Activated T-cell treated with anti-CD3 and anti-CD28 coated beads, Interleukin-2, amount 50 U/mL, for 24 hours (primary cell): ENCODE measurements around the gene PDK2.

Experiments used
- DNase-seq: peaks from one replicate; pipeline ENCODE4 v3.0.0-alpha.2; 2020
- H3K27ac Mint-ChIP-seq: 2 replicates; pipeline ENCODE4 v1.8.0; 2020; ENCODE audit warnings: mild to moderate bottlenecking, mixed read lengths
- H3K27me3 Mint-ChIP-seq: 2 replicates; pipeline ENCODE4 v1.8.0; 2020; ENCODE audit warnings: mixed read lengths
- H3K36me3 Mint-ChIP-seq: 2 replicates; pipeline ENCODE4 v1.8.0; 2020; ENCODE audit warnings: low read depth, mixed read lengths
- H3K4me1 Mint-ChIP-seq: 2 replicates; pipeline ENCODE4 v1.8.0; 2020; ENCODE audit warnings: low read depth, mixed read lengths
- H3K4me3 Mint-ChIP-seq: 2 replicates; pipeline ENCODE4 v1.8.0; 2020; ENCODE audit warnings: mild to moderate bottlenecking, moderate library complexity, mixed read lengths
- H3K9me3 Mint-ChIP-seq: 2 replicates; pipeline ENCODE4 v1.8.0; 2020; ENCODE audit warnings: mixed read lengths

Gene PDK2

DNA sequence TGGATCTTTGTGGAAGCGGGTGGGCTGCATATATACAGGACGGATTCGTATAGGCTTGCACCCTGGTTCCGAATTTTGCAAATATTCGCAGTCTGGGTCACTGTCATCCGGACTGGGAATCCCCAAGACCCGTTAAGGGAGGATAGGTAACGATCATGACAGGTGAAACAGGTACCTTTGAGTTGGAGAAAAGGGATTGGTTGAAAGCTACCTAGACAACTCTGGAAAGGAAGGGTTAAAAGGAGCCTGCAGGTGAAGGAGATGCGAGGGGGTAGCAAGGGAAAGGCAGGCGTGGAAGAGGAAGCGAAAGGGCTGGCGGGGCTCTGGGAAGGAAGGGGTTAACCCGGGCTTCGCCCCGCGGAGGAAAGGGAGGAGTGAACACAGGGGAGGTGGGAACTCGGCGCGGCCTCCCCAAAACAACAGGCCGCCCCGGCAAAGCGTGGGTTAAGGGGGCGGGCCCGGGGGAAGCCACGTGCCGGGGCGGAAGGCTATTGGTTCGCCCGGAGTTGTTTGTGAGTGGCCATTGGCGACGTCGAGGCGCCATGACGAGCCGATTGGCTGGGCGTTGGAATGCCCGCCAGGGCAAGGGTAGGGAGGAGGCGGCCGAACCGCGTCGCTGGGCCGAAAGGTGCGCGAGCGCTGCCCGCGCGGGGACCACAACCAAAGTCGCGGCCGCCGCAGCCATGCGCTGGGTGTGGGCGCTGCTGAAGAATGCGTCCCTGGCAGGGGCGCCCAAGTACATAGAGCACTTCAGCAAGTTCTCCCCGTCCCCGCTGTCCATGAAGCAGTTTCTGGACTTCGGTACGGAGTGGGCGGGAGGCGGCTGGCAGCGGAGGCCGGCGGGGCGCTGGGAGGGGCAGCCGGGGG is at the start of gene PDK2:
PDK2 (plus strand) TSS at position 599 of the 867 bp plus-strand sequence; CDS start at position 684, 85 bp downstream.
- H3K27ac Mint-ChIP-seq: peak within 1 kb of the TSS; percentile 87
- H3K4me1 Mint-ChIP-seq: peaks cover 32% of the 10 kb centered on the region
- peak within 1 kb of the TSS; percentile 86 for H3K4me3 Mint-ChIP-seq
- H3K9me3 Mint-ChIP-seq: no peaks in the 10 kb centered on the region
- DNase-seq: peak; percentile 96
- peaks cover 14% of the 10 kb centered on the region for H3K36me3 Mint-ChIP-seq
- no peaks in the 10 kb centered on the region for H3K27me3 Mint-ChIP-seq

DNA sequence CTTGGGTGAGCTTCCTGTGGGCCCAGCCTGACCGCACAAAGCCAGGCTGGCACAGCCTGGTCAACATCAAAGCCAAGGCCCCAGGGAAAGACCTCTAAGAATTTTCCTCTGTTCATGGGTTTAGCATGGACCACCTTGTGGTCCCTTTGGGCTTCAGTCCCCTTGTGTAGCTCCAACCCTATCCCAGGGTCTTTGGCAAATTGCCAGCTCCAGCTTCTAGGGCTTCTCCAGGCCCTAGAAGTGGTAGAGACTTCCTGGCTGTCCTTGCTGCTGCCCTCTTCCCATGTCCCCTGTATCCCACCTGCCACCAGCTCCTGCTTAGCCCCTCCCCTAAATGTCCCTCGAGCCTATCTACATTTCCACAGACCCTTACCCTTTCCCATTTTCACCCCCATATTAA is 49.0 kb upstream of the PDK2 start:
- Mint-ChIP-seq H3K36me3 (no peaks in the 10 kb centered on the region), H3K4me1 (peaks cover 24% of the 10 kb centered on the region), H3K27me3 (peaks cover 5% of the 10 kb centered on the region), H3K27ac (no peak overlapping the region), H3K9me3 (no peaks in the 10 kb centered on the region), H3K4me3 (no peak overlapping the region)
- no peak for DNase-seq

DNA sequence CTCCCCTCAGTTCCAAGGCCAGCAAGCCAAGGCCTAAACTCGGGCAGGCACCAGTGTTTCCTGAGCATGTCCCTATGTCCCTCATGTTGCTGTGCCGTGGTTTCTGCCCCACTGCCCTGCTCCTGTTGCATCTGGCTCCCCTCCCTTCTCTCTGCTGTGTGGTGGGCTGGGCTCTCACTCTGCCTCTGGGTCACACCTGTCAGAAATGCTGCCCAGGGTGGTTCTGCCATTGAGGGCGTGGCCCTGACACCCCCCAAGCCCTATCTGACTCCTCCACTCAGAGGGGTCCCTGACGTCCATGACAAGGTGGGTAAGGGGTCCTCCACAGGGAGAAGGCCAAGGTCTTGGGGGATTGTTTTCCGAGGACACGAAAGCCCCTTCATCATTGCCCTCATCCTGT is 48.5 kb upstream of the PDK2 start:
- Mint-ChIP-seq H3K27me3 (peaks cover 5% of the 10 kb centered on the region), H3K9me3 (no peaks in the 10 kb centered on the region), H3K4me1 (peaks cover 29% of the 10 kb centered on the region), H3K27ac (no peak overlapping the region), H3K4me3 (no peak overlapping the region), H3K36me3 (no peaks in the 10 kb centered on the region)
- DNase-seq: no peak

DNA sequence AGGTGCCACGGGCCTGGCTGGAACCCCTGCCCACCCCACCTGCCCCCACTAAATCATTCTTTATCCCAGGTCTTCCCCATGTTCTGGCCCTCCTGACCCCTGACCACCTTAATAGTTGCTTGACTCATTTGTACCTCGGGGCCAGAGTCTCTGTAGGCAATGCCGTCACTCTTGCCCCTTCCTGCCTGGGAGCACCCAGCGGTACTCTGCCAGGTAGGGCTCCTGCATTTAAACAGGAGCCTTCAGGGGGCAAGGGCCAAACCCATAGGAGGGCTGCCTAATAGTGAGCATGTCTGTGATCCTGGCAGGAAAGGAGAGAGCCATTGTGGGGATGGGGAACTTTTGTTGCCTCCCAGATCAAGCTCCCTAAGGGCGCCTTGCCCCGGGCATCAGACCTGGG is 48.1 kb upstream of the PDK2 start:
- no peak for DNase-seq
- H3K27ac Mint-ChIP-seq: peak overlapping the region; percentile 11
- peaks cover 33% of the 10 kb centered on the region for H3K4me1 Mint-ChIP-seq
- H3K4me3 Mint-ChIP-seq: no peak overlapping the region
- no peaks in the 10 kb centered on the region for H3K36me3 Mint-ChIP-seq
- peaks cover 5% of the 10 kb centered on the region for H3K27me3 Mint-ChIP-seq
- H3K9me3 Mint-ChIP-seq: no peaks in the 10 kb centered on the region

DNA sequence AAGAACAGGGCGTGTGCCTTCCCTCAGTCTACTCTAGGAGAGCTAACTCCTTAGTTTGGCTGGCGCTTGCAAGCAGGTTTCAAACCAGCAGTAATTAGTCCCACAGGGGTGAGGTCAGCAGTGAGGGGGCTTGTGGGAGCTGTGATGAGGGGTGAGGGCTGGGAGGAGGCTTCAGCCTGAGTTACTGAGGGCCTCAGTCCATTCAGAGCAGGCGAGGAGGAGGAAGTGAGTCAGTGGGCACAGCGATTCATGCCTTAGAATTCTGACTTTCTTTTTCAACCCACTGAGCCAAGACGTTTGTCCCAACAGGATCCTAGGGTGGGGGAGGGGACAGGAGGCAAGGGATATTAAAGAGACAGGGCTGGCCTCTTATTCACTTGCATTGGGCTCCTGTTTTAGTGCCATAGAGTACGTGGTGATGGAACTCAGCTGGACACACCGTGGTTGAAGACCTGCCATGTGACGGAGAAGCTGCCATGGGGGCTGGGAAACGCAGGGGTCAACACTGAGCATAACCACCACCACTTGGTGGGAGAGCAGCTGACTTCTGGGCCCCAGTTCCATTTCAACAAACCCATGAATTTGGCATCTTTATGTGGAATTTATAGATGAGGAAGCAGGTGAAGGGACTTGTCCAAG is 47.5 kb upstream of the PDK2 start:
- peak overlapping the region; percentile 11 for H3K27ac Mint-ChIP-seq
- peaks cover 37% of the 10 kb centered on the region for H3K4me1 Mint-ChIP-seq
- no peaks in the 10 kb centered on the region for H3K9me3 Mint-ChIP-seq
- DNase-seq: no peak
- peaks cover 5% of the 10 kb centered on the region for H3K27me3 Mint-ChIP-seq
- H3K4me3 Mint-ChIP-seq: no peak overlapping the region
- no peaks in the 10 kb centered on the region for H3K36me3 Mint-ChIP-seq

DNA sequence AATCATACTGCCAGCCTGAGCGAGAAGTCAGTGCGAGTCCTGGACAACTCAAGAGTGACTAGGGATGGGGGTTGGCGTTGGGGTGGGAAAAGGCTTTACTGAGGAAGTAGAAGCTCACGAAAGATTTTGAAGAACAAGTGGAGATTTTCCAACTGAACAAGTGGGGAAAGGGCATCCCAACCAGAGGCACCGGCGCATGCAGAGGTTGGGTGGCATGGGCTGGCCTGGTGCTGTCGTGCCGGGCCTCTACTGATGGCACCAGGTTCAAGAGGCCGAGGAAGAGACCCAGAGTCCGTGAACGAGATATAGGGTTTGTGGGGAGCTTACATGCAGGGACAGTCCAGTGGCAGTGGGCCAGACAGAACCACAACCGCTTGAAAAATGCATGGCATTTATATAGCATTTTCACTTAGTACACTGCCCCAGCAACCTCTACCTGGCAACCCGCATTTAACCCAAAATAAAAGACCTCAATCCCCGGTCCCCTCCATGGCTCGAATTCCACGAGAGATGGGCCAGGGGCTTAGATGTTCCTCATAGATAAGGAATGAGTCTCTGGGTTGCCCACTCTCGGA is 46.9 kb upstream of the PDK2 start:
- Mint-ChIP-seq H3K9me3 (no peaks in the 10 kb centered on the region), H3K4me1 (peaks cover 39% of the 10 kb centered on the region), H3K36me3 (no peaks in the 10 kb centered on the region), H3K4me3 (no peak overlapping the region), H3K27ac (no peak overlapping the region), H3K27me3 (peaks cover 7% of the 10 kb centered on the region)
- no peak for DNase-seq

DNA sequence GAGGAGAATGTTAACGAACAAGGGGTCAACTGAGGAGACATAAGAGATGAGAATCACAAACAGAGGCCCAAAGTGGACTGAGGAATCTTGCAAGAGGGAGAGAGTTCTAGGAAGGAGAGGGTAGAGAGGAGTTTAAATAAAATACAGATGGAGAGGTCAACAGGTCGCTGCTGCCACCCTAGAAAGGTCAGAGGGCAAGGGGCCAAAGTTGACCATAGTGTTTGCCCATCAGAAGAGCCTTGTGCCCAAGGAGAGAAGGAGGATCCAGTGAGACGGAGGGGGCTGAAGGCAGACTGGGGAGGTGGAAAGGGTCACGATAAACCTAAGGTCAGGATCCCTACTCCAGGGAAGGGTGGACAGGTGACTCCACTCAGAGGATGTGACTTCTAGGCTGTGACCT is 46.2 kb upstream of the PDK2 start:
- Mint-ChIP-seq H3K36me3 (no peaks in the 10 kb centered on the region), H3K4me3 (no peak overlapping the region), H3K4me1 (peaks cover 39% of the 10 kb centered on the region), H3K27ac (no peak overlapping the region), H3K9me3 (no peaks in the 10 kb centered on the region), H3K27me3 (peaks cover 5% of the 10 kb centered on the region)
- no peak for DNase-seq

DNA sequence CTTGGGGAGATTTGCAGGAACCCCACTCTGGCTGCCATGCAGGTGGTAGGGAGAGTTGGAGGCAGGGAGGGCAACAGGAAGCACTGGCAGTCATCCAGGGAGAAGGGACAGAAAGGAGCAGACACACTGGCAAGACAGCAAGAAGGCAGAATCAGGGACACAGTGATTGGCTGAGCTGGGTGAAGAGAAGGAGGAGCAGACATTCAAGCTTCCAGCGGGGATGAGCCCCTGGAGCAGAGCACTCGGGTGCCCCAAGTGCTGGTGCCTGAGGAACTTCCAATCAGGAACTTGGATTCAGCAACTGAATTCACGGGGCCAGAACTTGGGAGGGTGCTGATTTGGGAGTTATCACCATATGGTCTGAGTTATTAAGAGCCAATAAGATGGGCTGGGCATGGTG is 45.5 kb upstream of the PDK2 start:
- Mint-ChIP-seq H3K36me3 (no peaks in the 10 kb centered on the region), H3K9me3 (no peaks in the 10 kb centered on the region), H3K27ac (no peak overlapping the region), H3K4me1 (peaks cover 39% of the 10 kb centered on the region), H3K4me3 (no peak overlapping the region), H3K27me3 (peaks cover 2% of the 10 kb centered on the region)
- DNase-seq: no peak

DNA sequence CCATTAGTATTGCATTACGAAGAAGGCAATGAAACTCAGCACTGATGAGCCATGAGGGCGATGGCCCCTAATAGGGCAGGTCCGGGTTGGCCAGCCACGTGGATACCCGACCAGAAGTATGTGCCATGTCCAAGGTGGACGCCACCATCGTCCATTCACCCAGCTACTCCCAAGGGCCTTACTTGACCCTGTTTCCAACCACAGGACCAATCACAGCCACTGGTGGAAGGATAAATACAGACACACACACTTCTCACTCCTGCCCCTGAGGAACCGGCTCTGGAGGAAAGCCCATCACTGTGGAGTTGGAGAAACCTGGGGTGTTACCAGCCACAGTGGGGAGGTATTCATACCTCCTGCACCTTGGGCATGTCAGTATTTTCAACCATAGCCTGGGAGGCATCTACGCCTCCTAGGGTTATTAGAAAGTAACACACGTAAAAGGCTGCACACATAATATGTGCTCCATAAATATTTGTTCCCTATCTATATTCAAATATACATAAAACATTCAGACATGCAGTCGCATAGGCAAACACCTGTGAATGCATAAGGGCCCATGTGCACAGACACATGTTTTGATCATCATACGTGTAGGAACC is 44.6 kb upstream of the PDK2 start:
- peak overlapping the region; percentile 18 for H3K4me3 Mint-ChIP-seq
- H3K4me1 Mint-ChIP-seq: peaks cover 46% of the 10 kb centered on the region
- no peaks in the 10 kb centered on the region for H3K36me3 Mint-ChIP-seq
- H3K9me3 Mint-ChIP-seq: no peaks in the 10 kb centered on the region
- no peak for DNase-seq
- peak overlapping the region; percentile 93 for H3K27ac Mint-ChIP-seq
- peaks cover 7% of the 10 kb centered on the region for H3K27me3 Mint-ChIP-seq

DNA sequence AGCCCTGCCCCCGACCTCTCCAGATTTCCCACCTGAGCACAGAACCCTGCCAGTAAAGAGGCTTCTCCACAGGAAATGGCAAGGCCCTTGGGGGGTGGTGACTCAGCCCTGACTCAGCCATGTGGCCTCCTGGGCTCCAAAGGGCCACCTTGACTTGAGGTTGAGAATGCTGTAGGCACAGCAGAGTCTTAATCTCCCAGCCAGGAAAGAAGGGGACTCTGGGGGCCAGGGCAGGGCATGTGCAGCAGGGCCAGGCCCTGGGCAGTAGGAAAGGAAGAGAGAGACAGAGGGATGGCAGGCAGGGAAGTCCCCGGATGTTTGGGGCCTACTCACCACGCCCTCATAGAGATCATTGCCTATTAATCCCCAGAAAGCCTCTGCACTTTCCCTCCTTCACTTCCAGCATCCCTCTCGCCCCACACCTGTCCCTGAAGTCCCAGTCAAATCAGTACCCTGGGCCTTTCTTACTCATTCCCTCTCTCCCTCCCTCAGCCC is 44.0 kb upstream of the PDK2 start:
- no peaks in the 10 kb centered on the region for H3K36me3 Mint-ChIP-seq
- H3K27ac Mint-ChIP-seq: peak overlapping the region; percentile 93
- peak overlapping the region; percentile 18 for H3K4me3 Mint-ChIP-seq
- peaks cover 48% of the 10 kb centered on the region for H3K4me1 Mint-ChIP-seq
- H3K27me3 Mint-ChIP-seq: peaks cover 7% of the 10 kb centered on the region
- no peaks in the 10 kb centered on the region for H3K9me3 Mint-ChIP-seq
- peak; percentile 77 for DNase-seq

DNA sequence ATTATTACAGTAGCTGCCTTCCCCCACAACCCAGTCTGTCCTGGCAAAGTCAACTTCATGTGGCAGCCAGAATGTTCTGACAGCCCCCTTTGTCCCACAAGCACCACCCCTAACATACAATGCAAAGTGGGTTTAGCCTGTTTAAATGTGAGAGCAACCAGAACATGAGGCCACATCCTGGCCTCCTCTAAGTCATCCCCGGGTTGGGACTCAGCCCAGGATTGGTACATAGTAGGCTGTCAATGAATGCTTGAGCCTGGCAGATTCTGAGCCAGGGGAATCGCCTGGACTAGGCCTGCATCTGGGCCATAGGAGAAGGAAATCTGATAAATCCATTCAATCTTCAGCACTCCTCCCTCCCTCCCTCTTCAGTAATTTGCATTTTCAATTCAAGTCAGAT is 43.5 kb upstream of the PDK2 start:
- peaks cover 2% of the 10 kb centered on the region for H3K36me3 Mint-ChIP-seq
- DNase-seq: no peak
- peak overlapping the region; percentile 93 for H3K27ac Mint-ChIP-seq
- peaks cover 7% of the 10 kb centered on the region for H3K27me3 Mint-ChIP-seq
- H3K9me3 Mint-ChIP-seq: no peaks in the 10 kb centered on the region
- no peak overlapping the region for H3K4me3 Mint-ChIP-seq
- peaks cover 51% of the 10 kb centered on the region for H3K4me1 Mint-ChIP-seq

DNA sequence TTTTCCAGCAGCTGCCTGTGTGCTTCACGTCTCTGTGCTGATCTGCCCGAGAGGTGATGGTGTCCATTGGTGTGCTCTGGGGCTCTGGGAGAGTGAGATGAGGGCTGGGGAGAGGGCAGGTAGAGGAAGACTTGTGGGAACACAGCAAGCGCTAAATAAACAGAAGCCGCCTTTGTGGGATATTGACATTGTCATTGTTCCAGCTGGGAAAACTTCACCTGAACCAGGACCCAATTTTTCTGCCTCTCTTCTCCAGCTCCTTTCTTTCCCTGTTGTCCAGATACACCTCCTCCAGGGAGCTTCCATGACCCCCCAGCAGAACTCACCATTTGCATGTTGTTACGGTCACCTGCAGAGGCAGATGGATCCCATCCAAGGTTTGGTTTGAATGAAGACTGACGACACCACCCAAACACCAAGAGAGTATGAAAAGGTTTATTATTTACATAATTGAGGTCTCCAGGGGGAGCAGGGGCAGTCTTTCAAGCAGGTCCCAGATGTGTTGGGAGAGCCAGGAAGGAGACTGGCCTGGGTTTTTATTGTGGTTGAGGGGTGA is 42.8 kb upstream of the PDK2 start:
- H3K27me3 Mint-ChIP-seq: peaks cover 7% of the 10 kb centered on the region
- H3K4me1 Mint-ChIP-seq: peaks cover 54% of the 10 kb centered on the region
- DNase-seq: no peak
- H3K36me3 Mint-ChIP-seq: peaks cover 3% of the 10 kb centered on the region
- H3K27ac Mint-ChIP-seq: no peak overlapping the region
- H3K4me3 Mint-ChIP-seq: no peak overlapping the region
- no peaks in the 10 kb centered on the region for H3K9me3 Mint-ChIP-seq

DNA sequence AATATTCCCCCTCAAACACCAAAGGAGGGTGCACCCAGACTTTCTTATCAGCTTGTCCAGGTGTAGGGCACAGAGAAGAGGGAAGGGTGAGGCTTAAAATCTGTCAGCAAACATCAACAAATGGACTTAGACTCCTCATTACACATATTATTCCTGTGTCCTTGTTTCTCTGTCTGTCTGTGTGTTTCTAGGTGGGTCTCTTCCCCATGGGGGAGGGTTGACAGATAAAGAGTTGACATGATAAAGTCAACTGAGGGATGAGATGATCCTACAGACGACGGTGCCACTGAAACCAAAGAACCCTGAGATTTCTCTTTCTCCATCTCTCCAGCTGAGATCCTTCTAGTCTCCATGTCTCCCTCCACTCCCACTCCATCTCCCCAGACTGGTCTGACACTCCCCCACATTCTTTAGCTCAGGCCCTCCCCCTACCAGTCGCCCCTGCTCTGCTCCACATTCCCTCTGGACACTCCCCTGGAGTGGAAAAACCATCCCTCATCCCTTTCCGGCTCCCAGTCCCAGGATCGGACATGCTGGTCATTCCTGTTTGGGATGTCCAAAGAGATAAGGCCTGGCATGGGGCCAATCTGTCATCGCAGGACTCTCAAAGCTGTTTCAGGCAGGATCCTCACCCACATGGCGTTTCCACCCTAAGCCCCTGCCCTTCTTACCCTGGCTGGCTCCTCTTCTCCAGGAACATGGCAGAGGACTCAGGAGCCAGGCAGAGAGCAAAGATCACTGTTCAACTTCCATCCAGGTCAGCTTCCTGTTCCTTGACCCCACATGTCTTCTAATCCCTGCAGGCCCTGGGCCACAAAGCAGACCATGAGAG is 42.1 kb upstream of the PDK2 start:
- Mint-ChIP-seq H3K27me3 (peaks cover 7% of the 10 kb centered on the region), H3K4me3 (no peak overlapping the region), H3K4me1 (peaks cover 53% of the 10 kb centered on the region), H3K9me3 (no peaks in the 10 kb centered on the region), H3K27ac (no peak overlapping the region), H3K36me3 (peaks cover 3% of the 10 kb centered on the region)
- no peak for DNase-seq

DNA sequence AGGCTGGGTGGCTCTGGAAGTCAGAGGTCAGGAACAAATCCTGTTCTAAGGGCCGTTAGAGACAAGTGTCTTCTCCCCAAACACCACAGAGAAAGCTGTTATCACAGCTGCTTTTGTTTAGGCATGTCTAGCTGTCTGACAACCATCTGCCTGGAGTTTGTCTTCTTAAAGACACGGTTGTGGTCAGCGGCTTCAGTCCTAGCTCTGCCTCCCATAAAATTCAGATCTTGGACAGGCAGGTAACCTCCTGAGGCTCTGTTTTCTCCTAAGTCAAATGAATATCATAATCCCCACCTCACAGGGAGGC is 41.5 kb upstream of the PDK2 start:
- DNase-seq: no peak
- Mint-ChIP-seq H3K9me3 (no peaks in the 10 kb centered on the region), H3K4me1 (peaks cover 53% of the 10 kb centered on the region), H3K36me3 (peaks cover 3% of the 10 kb centered on the region), H3K27ac (no peak overlapping the region), H3K4me3 (no peak overlapping the region), H3K27me3 (peaks cover 7% of the 10 kb centered on the region)
